H1 (cell line): Measurements from ENCODE around the gene ADGRF5. TPM values are rescaled to one million over a fixed set of nuclear protein-coding genes. Genes with fewer than 3 reads are reported as not detected.

Experiments used
- CTCF ChIA-PET: fragments of 300-600 bp; sonication (Branson Sonifier 250); formaldehyde crosslinking; loops from one replicate; lab custom pipeline; 2021; ENCODE audit not compliant: partially characterized antibody; lab: Charles Lee
- POLR2A ChIA-PET: fragments of 300-600 bp; sonication (Branson Sonifier 250); formaldehyde crosslinking; loops from one replicate; lab custom pipeline; 2021; ENCODE audit warnings: inconsistent platforms; ENCODE audit not compliant: partially characterized antibody; lab: Charles Lee
- DNase-seq, 2 experiments: peaks; one replicate each; pipeline versions ENCODE4 v3.0.0 to v3.0.0-alpha.2; 2010 to 2022; ENCODE audit warnings: low spot score in 2 of 2, low read depth in 1 of 2, mixed read lengths in 1 of 2
- FAIRE-seq: peaks from 2 replicates; lab custom pipeline; 2011; peaks lifted over from hg19 to GRCh38; lab: Jason Lieb, UNC
- H2AFZ ChIP-seq: 2 replicates; pipeline ENCODE4 v1.8.1; 2012; ENCODE audit warnings: low read length, inconsistent platforms
- H2AK5ac ChIP-seq: 2 replicates; pipeline ENCODE4 v1.6.1; 2013; ENCODE audit warnings: low read depth, low read length
- H2BK120ac ChIP-seq: replicated peaks from 2 replicates; pipeline ENCODE3; 2013; ENCODE audit warnings: low read depth, low read length, inconsistent platforms
- H2BK12ac ChIP-seq: 2 replicates; pipeline ENCODE4 v1.6.1; 2013; ENCODE audit warnings: low read depth, low read length
- H2BK15ac ChIP-seq: 2 replicates; pipeline ENCODE4 v1.6.1; 2013; ENCODE audit warnings: low read length
- H2BK20ac ChIP-seq: 2 replicates; pipeline ENCODE4 v1.6.1; 2013; ENCODE audit warnings: low read length
- H2BK5ac ChIP-seq: 2 replicates; pipeline ENCODE4 v1.6.1; 2013; ENCODE audit warnings: low read depth, low read length
- H3K14ac ChIP-seq: 2 replicates; pipeline ENCODE4 v1.6.1; 2013; ENCODE audit warnings: inconsistent platforms; ENCODE audit not compliant: insufficient read length
- H3K18ac ChIP-seq: 2 replicates; pipeline ENCODE4 v1.6.1; 2013; ENCODE audit warnings: low read length; ENCODE audit errors: extremely low read depth
- H3K23ac ChIP-seq: 2 replicates; pipeline ENCODE4 v1.6.1; 2013; ENCODE audit warnings: inconsistent platforms; ENCODE audit not compliant: insufficient read length
- H3K23me2 ChIP-seq: 2 replicates; pipeline ENCODE4 v1.6.1; 2013; ENCODE audit warnings: low read depth, low read length
- H3K27ac ChIP-seq: 2 replicates; pipeline ENCODE4 v1.6.1; 2011; ENCODE audit warnings: low read depth, low read length, inconsistent platforms
- H3K27me3 ChIP-seq, 4 experiments: replicated peaks in 1 of 4; 1 replicate in 1 of 4; 2 replicates in 3 of 4; pipeline versions ENCODE4 v1.6.1 to v1.8.1; 2011 to 2013; ENCODE audit warnings: low read length in 3 of 4, mild to moderate bottlenecking in 3 of 4, inconsistent platforms in 2 of 4, mixed read lengths in 2 of 4, moderate library complexity in 1 of 4; ENCODE audit not compliant: control insufficient read depth in 3 of 4, insufficient read depth in 3 of 4; ENCODE audit errors: extremely low read depth in 1 of 4
- H3K36me3 ChIP-seq, 4 experiments: 2 replicates each; pipeline versions ENCODE4 v1.6.1 to v1.8.1; 2011 to 2013; ENCODE audit warnings: mild to moderate bottlenecking in 4 of 4, low read length in 3 of 4, moderate library complexity in 2 of 4, control low read depth in 1 of 4, inconsistent platforms in 1 of 4; ENCODE audit not compliant: insufficient read depth in 4 of 4, control insufficient read depth in 2 of 4
- H3K4ac ChIP-seq: replicated peaks from 2 replicates; pipeline ENCODE3; 2013; ENCODE audit warnings: low read length, low read depth, mixed read lengths, inconsistent platforms; ENCODE audit not compliant: insufficient read length
- H3K4me1 ChIP-seq, 4 experiments: replicated peaks in 1 of 4; 1 replicate in 1 of 4; 2 replicates in 3 of 4; pipeline versions ENCODE4 v1.6.1 to v1.8.1; 2011 to 2013; ENCODE audit warnings: low read length in 3 of 4, inconsistent platforms in 2 of 4, mixed read lengths in 1 of 4; ENCODE audit not compliant: insufficient read depth in 4 of 4, control insufficient read depth in 3 of 4
- H3K4me2 ChIP-seq, 2 experiments: 2 replicates each; pipeline versions ENCODE4 v1.6.1 to v1.8.1; 2011 to 2013; ENCODE audit warnings: low read depth in 2 of 2, low read length in 2 of 2, control low read depth in 1 of 2, inconsistent platforms in 1 of 2, mild to moderate bottlenecking in 1 of 2; ENCODE audit not compliant: insufficient read depth in 1 of 2
- H3K4me3 ChIP-seq, 4 experiments: fragments of 200-600, 300-600 bp in 1 of 4; sonication (generic), shearing (Covaris generic), sonication (Bioruptor Twin) in 1 of 4; 2 replicates each; pipeline versions ENCODE4 v1.5.1 to v1.8.1; 2011 to 2016; ENCODE audit warnings: low read length in 4 of 4, low read depth in 3 of 4, control low read depth in 2 of 4, inconsistent platforms in 2 of 4, mild to moderate bottlenecking in 2 of 4, mixed read lengths in 1 of 4, moderate library complexity in 1 of 4; ENCODE audit not compliant: insufficient read depth in 2 of 4; ENCODE audit errors: extremely low read depth in 1 of 4
- H3K56ac ChIP-seq: replicated peaks from 2 replicates; pipeline ENCODE3; 2013; ENCODE audit warnings: low read depth, mild to moderate bottlenecking, mixed read lengths, low read length, inconsistent platforms; ENCODE audit not compliant: insufficient read length
- H3K79me1 ChIP-seq: 2 replicates; pipeline ENCODE4 v1.6.1; 2013; ENCODE audit warnings: low read depth, low read length, control low read depth
- H3K79me2 ChIP-seq, 2 experiments: 2 replicates each; pipeline versions ENCODE4 v1.6.1 to v1.8.1; 2012 to 2013; ENCODE audit warnings: low read length in 2 of 2, mild to moderate bottlenecking in 2 of 2, inconsistent platforms in 1 of 2; ENCODE audit not compliant: insufficient read depth in 2 of 2, control insufficient read depth in 1 of 2
- H3K9ac ChIP-seq, 4 experiments: replicated peaks in 1 of 4; 1 replicate in 1 of 4; 2 replicates in 3 of 4; pipeline versions ENCODE4 v1.6.1 to v1.8.1; 2011 to 2013; ENCODE audit warnings: low read depth in 3 of 4, low read length in 3 of 4, control low read depth in 2 of 4, mild to moderate bottlenecking in 2 of 4, moderate library complexity in 2 of 4, inconsistent platforms in 1 of 4; ENCODE audit errors: extremely low read depth in 1 of 4
- H3K9me3 ChIP-seq, 2 experiments: 2 replicates each; pipeline versions ENCODE4 v1.6.1 to v1.8.1; 2012 to 2013; ENCODE audit warnings: mild to moderate bottlenecking in 2 of 2, moderate library complexity in 2 of 2, control low read depth in 1 of 2, inconsistent platforms in 1 of 2, low read depth in 1 of 2, low read length in 1 of 2, mixed read lengths in 1 of 2; ENCODE audit not compliant: insufficient read depth in 2 of 2
- H4K20me1 ChIP-seq, 2 experiments: replicated peaks in 1 of 2; 2 replicates each; pipeline versions ENCODE3 to v1.8.1; 2011 to 2013; ENCODE audit warnings: inconsistent platforms in 2 of 2, low read length in 2 of 2, mild to moderate bottlenecking in 1 of 2; ENCODE audit not compliant: insufficient read depth in 2 of 2, control insufficient read depth in 1 of 2
- H4K5ac ChIP-seq: 2 replicates; pipeline ENCODE4 v1.6.1; 2013; ENCODE audit warnings: low read length, low read depth, mixed read lengths, inconsistent platforms; ENCODE audit not compliant: insufficient read length
- H4K8ac ChIP-seq: 2 replicates; pipeline ENCODE4 v1.8.0; 2013; ENCODE audit warnings: mild to moderate bottlenecking, moderate library complexity, low read length, inconsistent platforms; ENCODE audit not compliant: insufficient read depth; ENCODE audit errors: extremely low read depth
- H4K91ac ChIP-seq: replicated peaks from 2 replicates; pipeline ENCODE3; 2013; ENCODE audit warnings: low read length, mixed read lengths, inconsistent platforms; ENCODE audit not compliant: insufficient read length
- BCL11A ChIP-seq, 2 experiments: IDR thresholded peaks; one replicate each; pipeline ENCODE4 v1.6.1; 2011; ENCODE audit warnings: low read depth in 2 of 2, low read length in 2 of 2, mild to moderate bottlenecking in 2 of 2
- SIRT6 ChIP-seq: IDR thresholded peaks from one replicate; pipeline ENCODE4 v1.7.1; 2012; ENCODE audit warnings: low read length, inconsistent platforms
- TAF7 ChIP-seq: optimal IDR thresholded peaks from 2 replicates; pipeline ENCODE3; 2011; ENCODE audit warnings: low read depth, mild to moderate bottlenecking, inconsistent platforms, low read length, moderate library complexity, borderline replicate concordance
- WGBS, 2 experiments: shearing (Covaris generic) in 1 of 2; methylation state at CpG; one replicate each; pipeline versions ENCODE4 v1.1.6 to v1.1.7; 2013 to 2015; ENCODE audit warnings: low lambda C conversion rate in 2 of 2, mixed read lengths in 2 of 2, inconsistent platforms in 1 of 2, low coverage in 1 of 2, missing lambda C conversion rate in 1 of 2; ENCODE audit not compliant: insufficient replicate concordance in 2 of 2, insufficient coverage in 1 of 2, insufficient read length in 1 of 2; ENCODE audit errors: extremely low coverage in 1 of 2, missing lambda C conversion rate in 1 of 2; 5-methylcytosine and 5-hydroxymethylcytosine counted together
- polyA plus RNA-seq, 7 experiments: library from polyadenylated mRNA; depleted of rRNA in 3 of 7; stranded (reverse) in 5 of 7; unstranded in 2 of 7; fragments of >200 nt in 5 of 7; fragments of 200-250 nt in 2 of 7; gene quantifications; 1 replicate in 5 of 7; 2 replicates in 1 of 7; 4 replicates in 1 of 7; pipeline versions ENCODE4 v1.2.1 to v1.2.3, GENCODE V29; 2011 to 2013; ENCODE audit warnings: missing spikeins in 2 of 7, mixed read lengths in 2 of 7
- total RNA-seq: library from RNA; stranded (reverse); fragmentation: NEBNext Ultra II Directional; extraction: Animal tissue kit (Norgen Biotek cat#: 25700); gene quantifications from 2 replicates; pipeline ENCODE4 v1.2.1, GENCODE V29; 2021

Gene ADGRF5
- total and polyA plus RNA-seq, 2 of the 8 experiments (the other 6 are each of a cell fraction or from before 2014, with no cell fraction given) = 0.06 TPM; not detected in 1

DNA sequence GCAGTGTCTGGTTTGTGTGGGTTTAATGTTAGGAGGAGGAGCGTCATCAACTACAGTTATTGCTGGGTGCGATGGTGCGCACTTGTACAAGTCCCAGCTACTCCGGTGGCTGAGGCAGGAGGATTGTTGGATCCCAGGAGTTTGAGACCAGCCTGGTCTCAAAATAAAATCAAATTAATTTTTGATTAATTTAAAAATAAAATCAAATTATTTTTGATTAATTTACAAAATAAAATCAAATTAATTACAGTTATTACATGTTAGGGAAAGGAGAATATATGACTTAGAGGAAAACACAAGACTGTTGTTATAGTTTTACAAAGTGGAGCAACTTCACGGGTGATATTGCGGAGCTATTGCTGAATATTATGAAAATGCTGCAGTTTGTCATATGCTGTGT lies 34.7 kb upstream of the ADGRF5 start:
- peak overlapping the region; percentile 36 for H3K4ac ChIP-seq
- no peaks in the 10 kb centered on the region for H3K9me3 ChIP-seq
- H3K23me2 ChIP-seq = no peaks in the 10 kb centered on the region
- no peak overlapping the region for H3K14ac ChIP-seq
- H3K18ac ChIP-seq = no peak overlapping the region
- WGBS, 2 experiments = 87% methylated on average over 6 of the region's 6 CpGs; no CpG with 5 or more reads in 1 of the 2 experiments
- H3K4me1 ChIP-seq = peaks cover 0 to 4% (median 3%) of the 10 kb centered on the region in 4 experiments; a peak in 2 of 7 replicates
- H3K36me3 ChIP-seq = no peaks in the 10 kb centered on the region
- H3K9ac ChIP-seq = no peak overlapping the region
- H4K91ac ChIP-seq = no peak overlapping the region
- no peaks in the 10 kb centered on the region for H3K79me2 ChIP-seq
- H4K20me1 ChIP-seq = no peaks in the 10 kb centered on the region
- no peak overlapping the region for H4K5ac ChIP-seq
- H4K8ac ChIP-seq = no peak overlapping the region
- TF ChIP-seq BCL11A (IDR thresholded peaks at IDR 0.05; ENCODE audit: low read depth in 2 of 2, low read length in 2 of 2) (no peak), SIRT6 (no peak), TAF7 (no peak)
- FAIRE-seq (no peak), DNase-seq (no peak)
- H3K4me3 ChIP-seq = no peak overlapping the region
- H3K23ac ChIP-seq = no peak overlapping the region
- no peak overlapping the region for H2AK5ac ChIP-seq
- H3K27ac ChIP-seq = no peak overlapping the region
- no peak overlapping the region for H3K4me2 ChIP-seq
- H2BK120ac ChIP-seq = no peak overlapping the region
- H3K27me3 ChIP-seq = no peaks in the 10 kb centered on the region
- ChIA-PET POLR2A (no interaction called here), CTCF (interaction anchor here (1.3 kb wide), 1 partner anchor 108 kb away, joined by 3 read pairs; no protein-coding TSS in a partner anchor)
- no peak overlapping the region for H2BK15ac ChIP-seq
- H2AFZ ChIP-seq = no peak overlapping the region
- no peak overlapping the region for H2BK20ac ChIP-seq
- H3K79me1 ChIP-seq = no peaks in the 10 kb centered on the region
- no peak overlapping the region for H3K56ac ChIP-seq
- H2BK5ac ChIP-seq = no peak overlapping the region
- H2BK12ac ChIP-seq = no peak overlapping the region
